Lung (tissue), 12 donors: ENCODE results near the gene NIPSNAP3A. TPM values are rescaled to one million over a fixed set of nuclear protein-coding genes. Genes with fewer than 3 reads are reported as not detected.
A peak's percentile ranks its signal among the peaks of the same experiment; 100 is the strongest.

Experiments
- ATAC-seq: fragments of 200-7000 bp; cut with Tn5 transposase; one replicate; pipeline ENCODE4 v1.9.1; 2020; ENCODE audit warnings: moderate number of reproducible peaks; ENCODE audit not compliant: insufficient read depth, low FRiP score
- DNase-seq, 3 donors: peaks; one replicate each; pipeline ENCODE4 v3.0.0-alpha.2; 2013 to 2017
- H3K27ac ChIP-seq, 2 donors: one replicate each; pipeline ENCODE4 v1.5.1; 2013; ENCODE audit warnings: mild to moderate bottlenecking in 2 of 2, moderate library complexity in 2 of 2, control low read depth in 1 of 2, inconsistent platforms in 1 of 2, low read depth in 1 of 2, low read length in 1 of 2
- H3K27me3 ChIP-seq, 3 donors: one replicate each; pipeline ENCODE4 v1.5.1; 2013; ENCODE audit warnings: low read length in 2 of 3; ENCODE audit not compliant: control insufficient read depth in 3 of 3, insufficient read depth in 3 of 3
- H3K36me3 ChIP-seq, 4 donors: one replicate each; pipeline ENCODE4 v1.5.1; 2013; ENCODE audit warnings: low read length in 4 of 4, mild to moderate bottlenecking in 1 of 4, moderate library complexity in 1 of 4; ENCODE audit not compliant: control insufficient read depth in 4 of 4, insufficient read depth in 4 of 4
- H3K4me1 ChIP-seq, 5 donors: one replicate each; pipeline ENCODE4 v1.5.1; 2013; ENCODE audit warnings: low read length in 5 of 5, mild to moderate bottlenecking in 2 of 5, moderate library complexity in 1 of 5; ENCODE audit not compliant: control insufficient read depth in 5 of 5, insufficient read depth in 5 of 5
- H3K4me3 ChIP-seq: one replicate; pipeline ENCODE4 v1.5.1; 2013; ENCODE audit warnings: mild to moderate bottlenecking, control low read depth, moderate library complexity
- H3K9ac ChIP-seq, 2 donors: one replicate each; pipeline ENCODE4 v1.5.1; 2013; ENCODE audit warnings: low read length in 2 of 2, control low read depth in 1 of 2; ENCODE audit not compliant: insufficient read depth in 1 of 2
- H3K9me3 ChIP-seq, 4 donors: one replicate each; pipeline ENCODE4 v1.5.1; 2013; ENCODE audit warnings: low read length in 3 of 4, mild to moderate bottlenecking in 1 of 4, moderate library complexity in 1 of 4; ENCODE audit not compliant: control insufficient read depth in 4 of 4, insufficient read depth in 3 of 4
- WGBS, 2 donors: extraction: QIAGEN DNeasy Blood & Tissue Kit; methylation state at CpG; one replicate each; pipeline ENCODE4 v1.1.7; 2013; 5-methylcytosine and 5-hydroxymethylcytosine counted together
- polyA plus RNA-seq, 2 donors: library from polyadenylated mRNA; stranded (reverse); fragments of 200-250 nt; gene quantifications; one replicate each; pipeline ENCODE4 v1.2.1, GENCODE V29; 2013
- total RNA-seq, 2 donors: library from RNA; depleted of rRNA in 1 of 2; stranded (reverse); fragments of >200 nt in 1 of 2; gene quantifications; one replicate each; pipeline ENCODE4 v1.2.1, GENCODE V29; 2014 to 2021
- TF ChIP-seq, protein P1 (sequence below): IDR thresholded peaks from 2 replicates; pipeline ENCODE4 v1.5.1; 2012; ENCODE audit warnings: mild to moderate bottlenecking; ENCODE audit errors: control extremely low read depth, extremely low read depth
- donor health status: control.
- donor health status: control.
- donor health status: Bipolar disorder and iron deficiency.
- donor health status: healthy.
- donor health status: DM: yes; HTN: yes; CAD: no.

Gene NIPSNAP3A
- total and polyA plus RNA-seq, 4 donors, result 18.9 to 49.5 (median 21.8) TPM

DNA sequence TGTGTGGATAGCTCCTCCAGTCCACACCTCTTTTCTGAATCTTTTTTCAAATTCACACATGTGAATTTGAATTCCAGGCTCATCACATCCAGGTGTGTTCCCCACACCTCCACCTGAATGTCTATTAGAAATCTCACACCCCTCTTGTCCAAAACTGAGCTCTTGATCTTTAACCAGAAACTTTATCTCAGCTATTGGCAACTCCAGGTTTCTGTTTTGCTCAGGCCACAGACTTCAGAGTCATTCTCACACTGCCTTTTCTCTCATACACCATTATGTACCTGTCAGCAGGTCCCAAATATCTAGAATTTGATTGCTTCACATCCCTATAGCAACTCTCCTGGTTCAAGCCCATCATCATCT, 28.1 kb downstream of the NIPSNAP3A start:
- H3K9ac ChIP-seq, result no peak overlapping the region
- no peaks in the 10 kb centered on the region for H3K27me3 ChIP-seq
- peaks cover 0 to 24% (median 0%) of the 10 kb centered on the region in 5 donors for H3K4me1 ChIP-seq
- H3K4me3 ChIP-seq, result no peak overlapping the region
- H3K27ac ChIP-seq, result peak overlapping the region in 1 of 2 donors; percentile 94
- peaks cover 0 to 2% (median 0%) of the 10 kb centered on the region in 4 donors for H3K9me3 ChIP-seq
- ATAC-seq, result no peak
- H3K36me3 ChIP-seq, result peaks cover 0 to 11% (median under 1%) of the 10 kb centered on the region in 4 donors
- DNase-seq, result no peak
- TF ChIP-seq, protein P1, sequence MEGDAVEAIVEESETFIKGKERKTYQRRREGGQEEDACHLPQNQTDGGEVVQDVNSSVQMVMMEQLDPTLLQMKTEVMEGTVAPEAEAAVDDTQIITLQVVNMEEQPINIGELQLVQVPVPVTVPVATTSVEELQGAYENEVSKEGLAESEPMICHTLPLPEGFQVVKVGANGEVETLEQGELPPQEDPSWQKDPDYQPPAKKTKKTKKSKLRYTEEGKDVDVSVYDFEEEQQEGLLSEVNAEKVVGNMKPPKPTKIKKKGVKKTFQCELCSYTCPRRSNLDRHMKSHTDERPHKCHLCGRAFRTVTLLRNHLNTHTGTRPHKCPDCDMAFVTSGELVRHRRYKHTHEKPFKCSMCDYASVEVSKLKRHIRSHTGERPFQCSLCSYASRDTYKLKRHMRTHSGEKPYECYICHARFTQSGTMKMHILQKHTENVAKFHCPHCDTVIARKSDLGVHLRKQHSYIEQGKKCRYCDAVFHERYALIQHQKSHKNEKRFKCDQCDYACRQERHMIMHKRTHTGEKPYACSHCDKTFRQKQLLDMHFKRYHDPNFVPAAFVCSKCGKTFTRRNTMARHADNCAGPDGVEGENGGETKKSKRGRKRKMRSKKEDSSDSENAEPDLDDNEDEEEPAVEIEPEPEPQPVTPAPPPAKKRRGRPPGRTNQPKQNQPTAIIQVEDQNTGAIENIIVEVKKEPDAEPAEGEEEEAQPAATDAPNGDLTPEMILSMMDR, result no peak

DNA sequence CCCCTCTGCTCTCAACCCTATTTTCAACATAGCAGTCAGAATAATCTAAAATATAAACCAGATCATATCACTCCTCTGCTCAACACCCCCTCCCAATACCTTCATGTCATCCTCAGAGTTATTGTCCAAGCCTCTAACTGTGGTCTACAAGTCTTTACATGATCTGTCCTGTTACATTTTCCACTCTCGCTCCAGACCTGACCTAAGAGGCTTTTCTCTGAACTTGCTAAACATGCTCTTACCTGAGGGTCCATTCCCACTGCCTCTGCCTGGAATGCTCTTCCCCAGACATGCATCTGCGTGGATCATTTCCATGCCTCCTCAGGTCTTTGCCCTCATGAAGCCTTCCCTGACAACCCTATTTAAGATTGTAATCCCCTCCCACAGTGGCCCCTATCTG, 28.5 kb downstream of the NIPSNAP3A start:
- DNase-seq, result no peak
- H3K4me1 ChIP-seq, result peaks cover 0 to 24% (median 0%) of the 10 kb centered on the region in 5 donors
- H3K27me3 ChIP-seq, result no peaks in the 10 kb centered on the region
- H3K27ac ChIP-seq, result peak overlapping the region in 1 of 2 donors; percentile 94
- WGBS, 2 donors, result 97 to 100% methylated on average over 2 of the region's 2 CpGs
- TF ChIP-seq, protein P1, result no peak
- H3K36me3 ChIP-seq, result peaks cover 0 to 11% (median under 1%) of the 10 kb centered on the region in 4 donors
- no peak overlapping the region for H3K4me3 ChIP-seq
- H3K9ac ChIP-seq, result no peak overlapping the region
- no peak for ATAC-seq
- peaks cover 0 to 2% (median 0%) of the 10 kb centered on the region in 4 donors for H3K9me3 ChIP-seq

DNA sequence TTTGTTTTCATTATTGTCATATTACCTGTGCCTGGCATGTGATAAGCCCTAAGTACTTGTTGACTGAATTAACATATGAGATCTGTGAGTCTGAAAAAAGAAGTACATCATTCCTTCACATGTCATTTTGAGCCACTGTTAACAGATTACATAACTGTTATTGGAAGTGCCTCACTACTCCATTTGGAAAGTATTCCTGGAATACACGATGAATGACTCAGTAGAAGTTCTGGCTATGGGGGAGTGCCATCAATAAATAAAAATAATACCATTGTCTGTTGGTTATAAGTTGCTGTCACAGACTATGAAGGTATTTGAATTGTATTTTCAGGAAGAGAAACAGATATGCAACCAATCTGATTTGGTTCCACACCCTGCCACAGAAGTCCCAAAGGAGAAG, 29.3 kb downstream of the NIPSNAP3A start:
- H3K9me3 ChIP-seq, result no peaks in the 10 kb centered on the region
- H3K4me3 ChIP-seq, result no peak overlapping the region
- no peaks in the 10 kb centered on the region for H3K27me3 ChIP-seq
- ATAC-seq (no peak), DNase-seq (no peak)
- TF ChIP-seq, protein P1, result no peak
- peak overlapping the region in 1 of 2 donors; percentile 94 for H3K27ac ChIP-seq
- 59 to 67% methylated on average over 1 of the region's 1 CpG for WGBS, 2 donors
- peaks cover 0 to 24% (median 0%) of the 10 kb centered on the region in 5 donors for H3K4me1 ChIP-seq
- H3K36me3 ChIP-seq, result peaks cover 0 to 9% (median under 1%) of the 10 kb centered on the region in 4 donors
- H3K9ac ChIP-seq, result no peak overlapping the region

DNA sequence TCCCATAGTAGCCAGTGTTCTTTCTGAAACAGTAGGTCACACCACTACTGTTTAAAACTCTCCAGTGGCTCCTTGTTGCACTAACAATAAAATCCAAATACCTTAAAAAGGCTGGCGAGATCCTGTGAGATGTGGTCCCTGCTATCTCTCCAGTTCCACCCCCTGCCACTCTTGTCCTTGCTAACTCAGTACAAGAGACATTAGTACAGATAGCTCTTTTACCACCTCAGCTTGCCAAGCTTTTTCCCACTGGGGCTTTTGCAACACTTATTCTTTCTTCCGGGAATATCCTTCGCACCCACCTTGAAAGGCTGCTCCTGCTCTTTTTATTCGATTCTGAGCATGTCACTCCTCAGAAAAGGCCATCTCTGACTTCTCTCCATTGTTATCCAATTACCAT, 31.3 kb downstream of the NIPSNAP3A start:
- Histone ChIP-seq H3K36me3 (peaks cover 4 to 16% (median 5%) of the 10 kb centered on the region in 4 donors), H3K27me3 (no peaks in the 10 kb centered on the region), H3K4me3 (no peak overlapping the region), H3K27ac (no peak overlapping the region), H3K4me1 (peaks cover 0 to 24% (median 0%) of the 10 kb centered on the region in 5 donors), H3K9ac (no peak overlapping the region), H3K9me3 (no peaks in the 10 kb centered on the region)
- DNase-seq, result no peak
- TF ChIP-seq, protein P1, result no peak
- ATAC-seq, result no peak
- WGBS, 2 donors, result 90 to 94% methylated on average over 4 of the region's 4 CpGs
